ENCODE data around the gene LRTM1.

Gene LRTM1

GRCh38 chr3:54877730-54878129, 50.1 kb downstream of the LRTM1 start:
- no peak overlapping the region for H3K27ac ChIP-seq

GRCh38 chr3:54876694-54877093, 51.2 kb downstream of the LRTM1 start:
- H3K27ac ChIP-seq = no peak overlapping the region
- no peak for TF ChIP-seq CTCF (conservative IDR thresholded peaks at IDR 0.05)

More at GRCh38 chr3:54877730-54878129, 50.1 kb downstream of the LRTM1 start:
- no peak for TF ChIP-seq CTCF (conservative IDR thresholded peaks at IDR 0.05)

- TF ChIP-seq CTCF (conservative IDR thresholded peaks at IDR 0.05) = no peak
- peak overlapping the region; percentile 36; the same call in 1 of the 2 replicates for H3K27ac ChIP-seq
These were observed 52.1 kb downstream of the LRTM1 start for GRCh38 chr3:54875596-54876268.

GRCh38 chr3:54874816-54875556, 52.9 kb downstream of the LRTM1 start:
- TF ChIP-seq CTCF (conservative IDR thresholded peaks at IDR 0.05) = no peak
- H3K27ac ChIP-seq = peak overlapping the region; percentile 36; the same call in 1 of the 2 replicates

GRCh38 chr3:54873059-54874010, 54.5 kb downstream of the LRTM1 start:
- TF ChIP-seq CTCF (conservative IDR thresholded peaks at IDR 0.05) = no peak
- H3K27ac ChIP-seq = no peak overlapping the region

GRCh38 chr3:54871867-54872266, 56.0 kb downstream of the LRTM1 start:
- TF ChIP-seq CTCF (conservative IDR thresholded peaks at IDR 0.05) = no peak
- no peak overlapping the region for H3K27ac ChIP-seq

GRCh38 chr3:54870423-54870822, 57.4 kb downstream of the LRTM1 start:
- H3K27ac ChIP-seq = no peak overlapping the region
- TF ChIP-seq CTCF (conservative IDR thresholded peaks at IDR 0.05) = peak; percentile 81

Measured in VCaP (cell line).